ENCODE results near the gene FOSL1. TPM values are rescaled to one million over a fixed set of nuclear protein-coding genes. Genes with fewer than 3 reads are reported as not detected.

FOSL1 gene
- total and polyA plus RNA-seq, 2 of the 13 experiments (the other 11 are each of a cell fraction or from before 2014, with no cell fraction given) = 4.0 to 4.1 TPM

GRCh38 chr11:65847746-65848145 lies 52.4 kb downstream of the FOSL1 start:
- peak; percentile 21 for FAIRE-seq
- 0 out of 5 replicates have a peak, but pooled peaks cover 0 to 3% of the 10 kb centered on the region in 2 experiments for H3K36me3 ChIP-seq (replicated peaks in 1 of 2; ENCODE audit: control insufficient read depth in 1 of 2, insufficient read depth in 2 of 2, low read length in 2 of 2)
- no peak overlapping the region for H3K4me3 ChIP-seq (replicated peaks in 1 of 3; ENCODE audit: insufficient read depth in 1 of 3, low read depth in 2 of 3, low read length in 3 of 3)
- H2AFZ ChIP-seq (ENCODE audit: low read length) = no peak overlapping the region
- intact Hi-C loops (cut with micrococcal nuclease; ENCODE audit: unreplicated experiment) = no loop called here
- CTCF ChIA-PET (ENCODE audit: low intra/inter-chr PET ratio, low total read pairs) = no interaction called here
- in situ Hi-C loops (cut with HindIII; ENCODE audit: extremely low pct_ligation_motif_present, low pct_unique_long_range_greater_than_20kb) = no loop called here
- no peak overlapping the region for H3K4me2 ChIP-seq (ENCODE audit: low read depth, low read length)
- H4K20me1 ChIP-seq (ENCODE audit: insufficient read depth, low read length) = 0 out of 2 replicates have a peak, but pooled peaks cover under 1% of the 10 kb centered on the region
- no peaks in the 10 kb centered on the region for H3K27me3 ChIP-seq (ENCODE audit: control insufficient read depth in 1 of 2, insufficient read depth in 2 of 2, low read length in 2 of 2)
- H3K9me3 ChIP-seq (ENCODE audit: low read length) = 0 out of 2 replicates have a peak, but pooled peaks cover 4% of the 10 kb centered on the region
- no peaks in the 10 kb centered on the region for H3K79me2 ChIP-seq (ENCODE audit: insufficient read depth, low read length)
- peaks cover 60% of the 10 kb centered on the region for H3K4me1 ChIP-seq (ENCODE audit: insufficient read depth, low read length)
- no peak overlapping the region for H3K9ac ChIP-seq (ENCODE audit: insufficient read depth, low read depth, low read length)
- POLR2A ChIA-PET = interaction anchor here (4.1 kb wide), 2 partner anchors 10 to 12 kb away, joined by 20 to 21 read pairs; partner anchors contain the start of genes CFL1 and MUS81
- WGBS (ENCODE audit: low lambda C conversion rate) = 0% methylated on average over 3 of the region's 3 CpGs
- BruUV-seq (replicated peaks) = no TSS peak
- no peak for ATAC-seq
- no peak overlapping the region for H3K27ac ChIP-seq (ENCODE audit: extremely low read length, insufficient read depth, low read length)
- no peak for DNase-seq (ENCODE audit: low spot score)
- TF ChIP-seq NFE2 (CRISPR knock-in tag; IDR thresholded peaks at IDR 0.05) = no peak
- TF ChIP-seq NCOA1 (CRISPR knock-in tag; IDR thresholded peaks at IDR 0.05) = no peak
- TF ChIP-seq GTF2F1 (IDR thresholded peaks at IDR 0.05; ENCODE audit: low read length) = no peak
- TF ChIP-seq YEATS2 (CRISPR knock-in tag; IDR thresholded peaks at IDR 0.05; ENCODE audit: borderline replicate concordance) = no peak
- TF ChIP-seq NR2F1 (CRISPR knock-in tag; IDR thresholded peaks at IDR 0.05) = peak in 1 of 2 experiments; percentile 41; a peak in 1 of 4 replicates
- TF ChIP-seq ZNF124 (CRISPR knock-in tag; IDR thresholded peaks at IDR 0.05) = no peak
- TF ChIP-seq ZNF367 (CRISPR knock-in tag; IDR thresholded peaks at IDR 0.05; ENCODE audit: borderline replicate concordance) = no peak
- no peak for TF ChIP-seq KLF13 (CRISPR knock-in tag; IDR thresholded peaks at IDR 0.05)
- no peak for TF ChIP-seq JUND (CRISPR knock-in tag; IDR thresholded peaks at IDR 0.05)
- TF ChIP-seq ZNF770 (CRISPR knock-in tag; IDR thresholded peaks at IDR 0.05) = no peak
- TF ChIP-seq DZIP1 (CRISPR knock-in tag; IDR thresholded peaks at IDR 0.05) = no peak
- no peak for TF ChIP-seq ZBTB43 (CRISPR knock-in tag; conservative IDR thresholded peaks at IDR 0.05)
- no peak for TF ChIP-seq ZNF766 (CRISPR knock-in tag; IDR thresholded peaks at IDR 0.05; ENCODE audit: borderline replicate concordance)
- no peak for TF ChIP-seq ZNF546 (CRISPR knock-in tag; conservative IDR thresholded peaks at IDR 0.05)
- no peak for TF ChIP-seq DMTF1 (CRISPR knock-in tag; IDR thresholded peaks at IDR 0.05)
- peak; percentile 39; the same call in 1 of the 2 replicates for TF ChIP-seq NR2F2 (IDR thresholded peaks at IDR 0.05; ENCODE audit: borderline replicate concordance, low read depth)
- TF ChIP-seq PHF5A (CRISPR knock-in tag; IDR thresholded peaks at IDR 0.05; ENCODE audit: low read depth, unreplicated experiment) = no peak
- TF ChIP-seq ZNF468 (CRISPR knock-in tag; IDR thresholded peaks at IDR 0.05) = no peak
